Aorta (tissue), 5 donors: ENCODE data around the gene NPEPL1. TPM values are rescaled to one million over a fixed set of nuclear protein-coding genes. Genes with fewer than 3 reads are reported as not detected.

Source experiments
- ATAC-seq: fragments of 200-7000 bp; cut with Tn5 transposase; one replicate; pipeline ENCODE4 v1.9.1; 2022; ENCODE audit warnings: moderate library complexity; ENCODE audit not compliant: low FRiP score
- DNase-seq, 2 donors: peaks; one replicate each; pipeline ENCODE4 v3.0.0-alpha.2; 2020
- H3K27ac ChIP-seq, 2 donors: one replicate each; pipeline ENCODE4 v1.5.1; 2013; ENCODE audit warnings: low read length in 2 of 2, mild to moderate bottlenecking in 2 of 2, moderate library complexity in 2 of 2, control low read depth in 1 of 2, inconsistent platforms in 1 of 2, low read depth in 1 of 2
- H3K27me3 ChIP-seq, 2 donors: one replicate each; pipeline ENCODE4 v1.6.1; 2013; ENCODE audit warnings: control low read depth in 1 of 2, low read length in 1 of 2, mild to moderate bottlenecking in 1 of 2, moderate library complexity in 1 of 2; ENCODE audit not compliant: insufficient read depth in 2 of 2, control insufficient read depth in 1 of 2
- H3K36me3 ChIP-seq, 2 donors: one replicate each; pipeline ENCODE4 v1.6.1; 2013; ENCODE audit warnings: control low read depth in 1 of 2, low read length in 1 of 2, mild to moderate bottlenecking in 1 of 2; ENCODE audit not compliant: insufficient read depth in 2 of 2, control insufficient read depth in 1 of 2
- H3K4me1 ChIP-seq, 2 donors: one replicate each; pipeline ENCODE4 v1.6.1; 2013; ENCODE audit warnings: low read length in 2 of 2, control low read depth in 1 of 2, mild to moderate bottlenecking in 1 of 2, moderate library complexity in 1 of 2; ENCODE audit not compliant: insufficient read depth in 2 of 2, control insufficient read depth in 1 of 2
- H3K4me3 ChIP-seq, 2 donors: one replicate each; pipeline ENCODE4 v1.5.1; 2013; ENCODE audit warnings: low read length in 2 of 2, control low read depth in 1 of 2, mild to moderate bottlenecking in 1 of 2
- H3K9me3 ChIP-seq: one replicate; pipeline ENCODE4 v1.6.1; 2013; ENCODE audit warnings: mild to moderate bottlenecking, low read length; ENCODE audit not compliant: control insufficient read depth
- WGBS, 2 donors: extraction: QIAGEN DNeasy Blood & Tissue Kit; methylation state at CpG; one replicate each; pipeline ENCODE4 v1.1.7; 2013; 5-methylcytosine and 5-hydroxymethylcytosine counted together
- intact Hi-C, 2 donors: fragments of 100-400 bp; cut with DNase I; formaldehyde crosslinking; loops; one replicate each; pipeline versions ENCODE4 v1.14.2 to v1.15.0; 2022
- polyA plus RNA-seq, 2 donors: library from polyadenylated mRNA; stranded (reverse); fragments of 200-250 nt; gene quantifications; one replicate each; pipeline ENCODE4 v1.2.3, GENCODE V29; 2013
- total RNA-seq, 2 donors: library from RNA; stranded (reverse); fragmentation: NEBNext Ultra II Directional; extraction: Animal tissue kit (Norgen Biotek cat#: 25700); gene quantifications; one replicate each; pipeline ENCODE4 v1.2.1, GENCODE V29; 2021
- donor health status: healthy with polysubstance abuse.
- donor health status: Bipolar disorder and iron deficiency.
- donor health status: DM: no; HTN: no; CAD: no.
- donor health status: DM: no; HTN: no; CAD: no.
- donor health status: DM: yes; HTN: yes; CAD: no.

The NPEPL1 gene
- total and polyA plus RNA-seq, 4 donors = 14.7 to 92.8 (median 37.6) TPM

- no peaks in the 10 kb centered on the region for H3K27me3 ChIP-seq
- no peaks in the 10 kb centered on the region for H3K4me1 ChIP-seq
- peak in 1 of 2 donors; percentile 73 for DNase-seq
- H3K36me3 ChIP-seq = no peaks in the 10 kb centered on the region
- intact Hi-C loops = no loop called here
- no peak for ATAC-seq
- no peaks in the 10 kb centered on the region for H3K9me3 ChIP-seq
- 82 to 86% methylated on average over 18 of the region's 18 CpGs for WGBS, 2 donors
- no peak overlapping the region for H3K4me3 ChIP-seq
- H3K27ac ChIP-seq = no peak overlapping the region
These were observed 23.3 kb downstream of the NPEPL1 start for GRCh38 chr20:58715801-58716475.

GRCh38 chr20:58716476-58717277, 24.1 kb downstream of the NPEPL1 start:
- Histone ChIP-seq H3K27me3 (no peaks in the 10 kb centered on the region), H3K4me1 (no peaks in the 10 kb centered on the region), H3K4me3 (no peak overlapping the region), H3K9me3 (no peaks in the 10 kb centered on the region), H3K36me3 (no peaks in the 10 kb centered on the region), H3K27ac (no peak overlapping the region)
- 49 to 50% methylated on average over 23 of the region's 23 CpGs for WGBS, 2 donors
- intact Hi-C loops = no loop called here
- ATAC-seq (no peak), DNase-seq (peak in 1 of 2 donors; percentile 68)

GRCh38 chr20:58717278-58718091, 24.9 kb downstream of the NPEPL1 start:
- intact Hi-C loops = no loop called here
- H3K27me3 ChIP-seq = no peaks in the 10 kb centered on the region
- no peak overlapping the region for H3K27ac ChIP-seq
- no peaks in the 10 kb centered on the region for H3K36me3 ChIP-seq
- H3K4me1 ChIP-seq = no peaks in the 10 kb centered on the region
- ATAC-seq (no peak), DNase-seq (peak; percentile 41 to 72)
- H3K4me3 ChIP-seq = no peak overlapping the region
- H3K9me3 ChIP-seq = no peaks in the 10 kb centered on the region
- WGBS, 2 donors = 78 to 84% methylated on average over 23 of the region's 23 CpGs

- Histone ChIP-seq H3K9me3 (no peaks in the 10 kb centered on the region), H3K4me1 (no peaks in the 10 kb centered on the region), H3K36me3 (no peaks in the 10 kb centered on the region), H3K27me3 (no peaks in the 10 kb centered on the region), H3K4me3 (no peak overlapping the region), H3K27ac (no peak overlapping the region)
- no peak for ATAC-seq
- DNase-seq = peak in 1 of 2 donors; percentile 68
- WGBS, 2 donors = 83 to 89% methylated on average over 15 of the region's 15 CpGs
- intact Hi-C loops = no loop called here
These were observed 25.5 kb downstream of the NPEPL1 start for GRCh38 chr20:58718121-58718563.

- intact Hi-C loops = no loop called here
- no peaks in the 10 kb centered on the region for H3K4me1 ChIP-seq
- H3K36me3 ChIP-seq = no peaks in the 10 kb centered on the region
- no peaks in the 10 kb centered on the region for H3K27me3 ChIP-seq
- no peak overlapping the region for H3K4me3 ChIP-seq
- DNase-seq (peak in 1 of 2 donors; percentile 65), ATAC-seq (no peak)
- WGBS, 2 donors = 75 to 76% methylated on average over 10 of the region's 10 CpGs
- no peak overlapping the region for H3K27ac ChIP-seq
- no peaks in the 10 kb centered on the region for H3K9me3 ChIP-seq
These were observed 26.1 kb downstream of the NPEPL1 start for GRCh38 chr20:58718729-58719128.

- Histone ChIP-seq H3K27me3 (no peaks in the 10 kb centered on the region), H3K36me3 (no peaks in the 10 kb centered on the region), H3K27ac (no peak overlapping the region), H3K4me3 (no peak overlapping the region), H3K4me1 (no peaks in the 10 kb centered on the region), H3K9me3 (no peaks in the 10 kb centered on the region)
- ATAC-seq (no peak), DNase-seq (peak; percentile 30 to 48)
- WGBS, 2 donors = 61 to 65% methylated on average over 7 of the region's 7 CpGs
- intact Hi-C loops = no loop called here
These were observed 26.7 kb downstream of the NPEPL1 start for GRCh38 chr20:58719258-58719657.

- WGBS, 2 donors = 39 to 52% methylated on average over 6 of the region's 6 CpGs
- no peak overlapping the region for H3K27ac ChIP-seq
- DNase-seq (peak; percentile 29 to 33), ATAC-seq (no peak)
- H3K27me3 ChIP-seq = no peaks in the 10 kb centered on the region
- intact Hi-C loops = no loop called here
- no peaks in the 10 kb centered on the region for H3K4me1 ChIP-seq
- no peaks in the 10 kb centered on the region for H3K9me3 ChIP-seq
- H3K36me3 ChIP-seq = no peaks in the 10 kb centered on the region
- no peak overlapping the region for H3K4me3 ChIP-seq
These were observed 27.4 kb downstream of the NPEPL1 start for GRCh38 chr20:58719971-58720371.

GRCh38 chr20:58720890-58721289, 28.3 kb downstream of the NPEPL1 start:
- no peaks in the 10 kb centered on the region for H3K27me3 ChIP-seq
- intact Hi-C loops = no loop called here
- 91 to 93% methylated on average over 14 of the region's 14 CpGs for WGBS, 2 donors
- H3K36me3 ChIP-seq = no peaks in the 10 kb centered on the region
- DNase-seq = peak in 1 of 2 donors; percentile 19
- H3K27ac ChIP-seq = no peak overlapping the region
- no peaks in the 10 kb centered on the region for H3K9me3 ChIP-seq
- no peak for ATAC-seq
- H3K4me1 ChIP-seq = no peaks in the 10 kb centered on the region
- H3K4me3 ChIP-seq = no peak overlapping the region
